ENCODE results near the gene MYBPC1. TPM values are rescaled to one million over a fixed set of nuclear protein-coding genes. Genes with fewer than 3 reads are reported as not detected.

MYBPC1 gene
- total and polyA plus RNA-seq, 2 donors (not counting 1 experiment from before 2014, with no cell fraction given), result not detected

GRCh38 chr12:101599771-101600484, 5.2 kb downstream of the MYBPC1 start:
- no CpG with 5 or more reads among the region's 5 CpGs for WGBS (ENCODE audit: insufficient coverage)
- DNase-seq, result no peak
- H3K4me2 ChIP-seq (replicated peaks; ENCODE audit: low read depth, low read length, poor library complexity, severe bottlenecking), result no peak overlapping the region
- TF ChIP-seq EZH2 (IDR thresholded peaks at IDR 0.05; ENCODE audit: borderline replicate concordance, insufficient read depth, low read depth, low read length, poor library complexity, severe bottlenecking), result no peak
- no peak for TF ChIP-seq CTCF (IDR thresholded peaks at IDR 0.05)
- ATAC-seq (ENCODE audit: low read depth), result no peak
- Mint-ChIP-seq H3K27ac (no peak overlapping the region), H3K4me1 (peaks cover 3% of the 10 kb centered on the region), H3K4me3 (no peak overlapping the region), H3K9me3 (ENCODE audit: insufficient read depth) (no peaks in the 10 kb centered on the region), H3K27me3 (peaks cover 5% of the 10 kb centered on the region)
- ChIA-PET CTCF (interaction anchor here (0.6 kb wide), 1 partner anchor 70 kb away, joined by 5 read pairs; no protein-coding TSS in a partner anchor), POLR2A (no interaction called here)
- H3K27ac ChIP-seq (ENCODE audit: low read length in 2 of 2), result no peak overlapping the region
- no peaks in the 10 kb centered on the region for H3K9me3 ChIP-seq (ENCODE audit: control extremely low read depth in 1 of 3, control insufficient read depth in 2 of 3, insufficient read depth in 1 of 3, low read length in 2 of 3)
- intact Hi-C loops (cut with micrococcal nuclease), result no loop called here
- no peaks in the 10 kb centered on the region for H3K4me1 ChIP-seq (ENCODE audit: control insufficient read depth in 2 of 2, insufficient read depth in 2 of 2, low read length in 2 of 2)
- no peaks in the 10 kb centered on the region for H4K20me1 ChIP-seq (ENCODE audit: control insufficient read depth, insufficient read depth, low read length, poor library complexity, severe bottlenecking)
- no peaks in the 10 kb centered on the region for H3K27me3 ChIP-seq (replicated peaks in 1 of 4; ENCODE audit: control extremely low read depth in 1 of 4, control insufficient read depth in 3 of 4, insufficient read depth in 4 of 4, low read length in 3 of 4)
- no peak overlapping the region for H2AFZ ChIP-seq (ENCODE audit: insufficient read depth, low read depth, low read length, poor library complexity, severe bottlenecking)
- no peak overlapping the region for H3K4me3 ChIP-seq (ENCODE audit: control extremely low read depth in 1 of 5, extremely low read depth in 1 of 5, insufficient read depth in 1 of 5, low read depth in 2 of 5, low read length in 4 of 5)
- H3K9ac ChIP-seq (ENCODE audit: low read length), result no peak overlapping the region
- no peaks in the 10 kb centered on the region for H3K79me2 ChIP-seq (ENCODE audit: control insufficient read depth, insufficient read depth, low read length)
- no peaks in the 10 kb centered on the region for H3K36me3 ChIP-seq (replicated peaks in 1 of 2; ENCODE audit: control extremely low read depth in 1 of 2, control insufficient read depth in 1 of 2, extremely low read depth in 1 of 2, insufficient read depth in 2 of 2, low read length in 1 of 2)

GRCh38 chr12:101604132-101604531, 9.4 kb downstream of the MYBPC1 start:
- no peaks in the 10 kb centered on the region for H3K4me1 ChIP-seq (ENCODE audit: control insufficient read depth in 2 of 2, insufficient read depth in 2 of 2, low read length in 2 of 2)
- no peaks in the 10 kb centered on the region for H3K9me3 ChIP-seq (ENCODE audit: control extremely low read depth in 1 of 3, control insufficient read depth in 2 of 3, insufficient read depth in 1 of 3, low read length in 2 of 3)
- ChIA-PET POLR2A (no interaction called here), CTCF (no interaction called here)
- no peak overlapping the region for H3K27ac ChIP-seq (ENCODE audit: low read length in 2 of 2)
- H3K27me3 Mint-ChIP-seq, result peaks cover 9% of the 10 kb centered on the region
- no peak overlapping the region for H2AFZ ChIP-seq (ENCODE audit: insufficient read depth, low read depth, low read length, poor library complexity, severe bottlenecking)
- no peak overlapping the region for H3K4me3 Mint-ChIP-seq
- intact Hi-C loops (cut with micrococcal nuclease), result no loop called here
- DNase-seq (no peak), ATAC-seq (ENCODE audit: low read depth) (no peak)
- TF ChIP-seq EZH2 (IDR thresholded peaks at IDR 0.05; ENCODE audit: borderline replicate concordance, insufficient read depth, low read depth, low read length, poor library complexity, severe bottlenecking) (no peak), CTCF (IDR thresholded peaks at IDR 0.05) (no peak)
- no peaks in the 10 kb centered on the region for H3K79me2 ChIP-seq (ENCODE audit: control insufficient read depth, insufficient read depth, low read length)
- no peaks in the 10 kb centered on the region for H3K9me3 Mint-ChIP-seq (ENCODE audit: insufficient read depth)
- no peak overlapping the region for H3K27ac Mint-ChIP-seq
- no peak overlapping the region for H3K4me2 ChIP-seq (replicated peaks; ENCODE audit: low read depth, low read length, poor library complexity, severe bottlenecking)
- no peak overlapping the region for H3K4me3 ChIP-seq (ENCODE audit: control extremely low read depth in 1 of 5, extremely low read depth in 1 of 5, insufficient read depth in 1 of 5, low read depth in 2 of 5, low read length in 4 of 5)
- no peaks in the 10 kb centered on the region for H4K20me1 ChIP-seq (ENCODE audit: control insufficient read depth, insufficient read depth, low read length, poor library complexity, severe bottlenecking)
- peaks cover 3% of the 10 kb centered on the region for H3K4me1 Mint-ChIP-seq
- WGBS (ENCODE audit: insufficient coverage), result no CpG with 5 or more reads among the region's 1 CpG
- H3K27me3 ChIP-seq (replicated peaks in 1 of 4; ENCODE audit: control extremely low read depth in 1 of 4, control insufficient read depth in 3 of 4, insufficient read depth in 4 of 4, low read length in 3 of 4), result no peaks in the 10 kb centered on the region
- H3K36me3 ChIP-seq (replicated peaks in 1 of 2; ENCODE audit: control extremely low read depth in 1 of 2, control insufficient read depth in 1 of 2, extremely low read depth in 1 of 2, insufficient read depth in 2 of 2, low read length in 1 of 2), result no peaks in the 10 kb centered on the region
- no peak overlapping the region for H3K9ac ChIP-seq (ENCODE audit: low read length)
